Lower leg skin (tissue), 3 donors: ENCODE data around the gene CALML3.

Experiments used
- CTCF ChIP-seq, 3 donors: fragments of 450-650 bp; IDR thresholded peaks; one replicate each; pipeline ENCODE4 v1.5.1; 2016; ENCODE audit warnings: antibody characterized with exemption in 3 of 3, mild to moderate bottlenecking in 3 of 3, moderate library complexity in 2 of 3
- POLR2A ChIP-seq, 2 donors: fragments of 450-650 bp; IDR thresholded peaks; one replicate each; pipeline ENCODE4 v1.6.1; 2016 to 2017; ENCODE audit warnings: antibody characterized with exemption in 2 of 2, mild to moderate bottlenecking in 1 of 2, moderate library complexity in 1 of 2

GRCh38 chr10:5540080-5540479 is 15.3 kb downstream of the CALML3 start:
- TF ChIP-seq CTCF (IDR thresholded peaks at IDR 0.05) (no peak), POLR2A (IDR thresholded peaks at IDR 0.05) (no peak)
